ENCODE measurements around the gene RRAGA. TPM values are rescaled to one million over a fixed set of nuclear protein-coding genes. Genes with fewer than 3 reads are reported as not detected.

The RRAGA gene
- total and polyA plus RNA-seq, 2 experiments from 2014 or later, result 24.7 to 36.1 TPM

GRCh38 chr9:19026375-19026774 lies 22.9 kb upstream of the RRAGA start:
- Histone ChIP-seq H2AFZ (no peak overlapping the region), H3K27me3 (ENCODE audit: insufficient read depth) (no peaks in the 10 kb centered on the region), H3K4me3 (no peak overlapping the region), H3K4me1 (ENCODE audit: insufficient read depth) (no peaks in the 10 kb centered on the region), H3K27ac (ENCODE audit: low read depth) (no peak overlapping the region), H3K36me3 (ENCODE audit: insufficient read depth) (no peaks in the 10 kb centered on the region), H3F3A (replicated peaks; ENCODE audit: low read depth) (no peaks in the 10 kb centered on the region), H3K79me2 (replicated peaks; ENCODE audit: insufficient read depth) (no peaks in the 10 kb centered on the region), H3K4me2 (no peak overlapping the region), H3K9me2 (ENCODE audit: insufficient read depth) (peaks cover 8% of the 10 kb centered on the region), H4K20me1 (replicated peaks; ENCODE audit: insufficient read depth) (no peaks in the 10 kb centered on the region)
- H3K27me3 Mint-ChIP-seq (ENCODE audit: insufficient read depth, low read depth, poor library complexity), result no peaks in the 10 kb centered on the region
- H3K36me3 Mint-ChIP-seq (ENCODE audit: low read depth), result no peaks in the 10 kb centered on the region
- no peak for TF ChIP-seq STAT1 (IDR thresholded peaks at IDR 0.05; ENCODE audit: unreplicated experiment)
- no peak for TF ChIP-seq CREB1 (CRISPR knock-in tag; IDR thresholded peaks at IDR 0.05; ENCODE audit: low read depth)
- no peak for TF ChIP-seq NANOG (IDR thresholded peaks at IDR 0.05; ENCODE audit: borderline replicate concordance)
- no peak for TF ChIP-seq REST (IDR thresholded peaks at IDR 0.05; ENCODE audit: unreplicated experiment)
- no peak for TF ChIP-seq ZNF462 (CRISPR knock-in tag; IDR thresholded peaks at IDR 0.05)
- no peak for TF ChIP-seq POLR2AphosphoS5 (IDR thresholded peaks at IDR 0.05; ENCODE audit: low read depth)
- TF ChIP-seq ETS1 (IDR thresholded peaks at IDR 0.05), result no peak
- TF ChIP-seq ZNF114 (CRISPR knock-in tag; IDR thresholded peaks at IDR 0.05), result no peak
- no peak for TF ChIP-seq CTCF (conservative IDR thresholded peaks at IDR 0.05; ENCODE audit: low read depth in 2 of 2)
- no peak for TF ChIP-seq ZNF331 (CRISPR knock-in tag; IDR thresholded peaks at IDR 0.05; ENCODE audit: low read depth)
- no peak for TF ChIP-seq EZH2phosphoT487 (IDR thresholded peaks at IDR 0.05; ENCODE audit: unreplicated experiment)
- TF ChIP-seq JUNB (IDR thresholded peaks at IDR 0.05; ENCODE audit: unreplicated experiment), result no peak
- no peak for TF ChIP-seq EZH2 (IDR thresholded peaks at IDR 0.05; ENCODE audit: low read depth, unreplicated experiment)
- no peak overlapping the region for H3K27ac Mint-ChIP-seq
- no peak overlapping the region for H3K4me3 Mint-ChIP-seq
- H3K9me3 Mint-ChIP-seq, result no peaks in the 10 kb centered on the region; the same call in 2 of the 3 replicates
- no peaks in the 10 kb centered on the region for H3K4me1 Mint-ChIP-seq
- no peak for ATAC-seq
- no peak for DNase-seq (ENCODE audit: low spot score)

All from GM23338 (cell line).